ENCODE measurements around the gene EFHD2.

Gene EFHD2

GRCh38 chr1:15406614-15407559 is 2.8 kb upstream of the EFHD2 start:
- peak; percentile 68 for DNase-seq (ENCODE audit: low read depth)
- TF ChIP-seq CTCF (IDR thresholded peaks at IDR 0.05; ENCODE audit: low read length, missing control alignments), result no peak
- H3K4me3 ChIP-seq (replicated peaks; ENCODE audit: low read depth, low read length), result no peak overlapping the region

- no peak for DNase-seq (ENCODE audit: low read depth)
- no peak overlapping the region for H3K4me3 ChIP-seq (replicated peaks; ENCODE audit: low read depth, low read length)
- TF ChIP-seq CTCF (IDR thresholded peaks at IDR 0.05; ENCODE audit: low read length, missing control alignments), result no peak
These were observed 2.1 kb upstream of the EFHD2 start for GRCh38 chr1:15407580-15407979.

- TF ChIP-seq CTCF (IDR thresholded peaks at IDR 0.05; ENCODE audit: low read length, missing control alignments), result no peak
- DNase-seq (ENCODE audit: low read depth), result no peak
- peak overlapping the region; percentile 68 for H3K4me3 ChIP-seq (replicated peaks; ENCODE audit: low read depth, low read length)
These were observed 749 bp upstream of the EFHD2 start for GRCh38 chr1:15408890-15409387.

GRCh38 chr1:15410223-15410883 is 665 bp downstream of the EFHD2 start:
- DNase-seq (ENCODE audit: low read depth), result no peak
- TF ChIP-seq CTCF (IDR thresholded peaks at IDR 0.05; ENCODE audit: low read length, missing control alignments), result no peak
- H3K4me3 ChIP-seq (replicated peaks; ENCODE audit: low read depth, low read length), result peak overlapping the region; percentile 68

- peak overlapping the region; percentile 68 for H3K4me3 ChIP-seq (replicated peaks; ENCODE audit: low read depth, low read length)
- DNase-seq (ENCODE audit: low read depth), result no peak
- TF ChIP-seq CTCF (IDR thresholded peaks at IDR 0.05; ENCODE audit: low read length, missing control alignments), result no peak
These were observed 1.2 kb downstream of the EFHD2 start for GRCh38 chr1:15410884-15411245.

GRCh38 chr1:15411593-15412137 is 2.0 kb downstream of the EFHD2 start:
- H3K4me3 ChIP-seq (replicated peaks; ENCODE audit: low read depth, low read length), result peak overlapping the region; percentile 68
- no peak for TF ChIP-seq CTCF (IDR thresholded peaks at IDR 0.05; ENCODE audit: low read length, missing control alignments)
- peak; percentile 22 for DNase-seq (ENCODE audit: low read depth)
